HCT116 (cell line): ENCODE data around the gene YOD1. TPM values are rescaled to one million over a fixed set of nuclear protein-coding genes. Genes with fewer than 3 reads are reported as not detected.
A peak's percentile ranks its signal among the peaks of the same experiment; 100 is the strongest.

Experiments used
- ATAC-seq: fragments of 200-7000 bp; cut with Tn5 transposase; 2 replicates; pipeline ENCODE4 v1.9.1; 2020; ENCODE audit warnings: mild to moderate bottlenecking, moderate library complexity
- BruUV-seq: library from RNA; stranded (reverse); fragments of 400-500 nt; replicated peaks from 2 replicates; lab custom pipeline; 2021; lab: Mats Ljungman, UMichigan
- CTCF ChIA-PET: fragments of 300-600 bp; sonication (Branson Sonifier 250); formaldehyde crosslinking; loops from one replicate; lab custom pipeline; 2021; ENCODE audit warnings: antibody characterized with exemption; lab: Charles Lee
- POLR2A ChIA-PET: fragments of 300-600, 350-600 bp; sonication (Branson Sonifier 250); formaldehyde crosslinking; loops from one replicate; lab custom pipeline; 2021; ENCODE audit warnings: antibody characterized with exemption; lab: Charles Lee
- RAD21 ChIA-PET, 2 experiments: fragments of 300-600 bp; sonication (Branson Sonifier 250); formaldehyde crosslinking; loops; one replicate each; lab custom pipeline; 2023; ENCODE audit warnings: low total read pairs in 2 of 2; ENCODE audit not compliant: uncharacterized antibody in 2 of 2, unreplicated experiment in 2 of 2, low non-redundant PET in 1 of 2; lab: Charles Lee
- DNase-seq: peaks from one replicate; pipeline ENCODE4 v3.0.0-alpha.2; 2010; ENCODE audit warnings: low read depth, low spot score
- H2AFZ ChIP-seq: fragments of 200-600 bp; shearing (Covaris generic), sonication (generic); 2 replicates; pipeline ENCODE4 v1.6.1; 2017; ENCODE audit warnings: low read depth, mixed run types, mixed read lengths, antibody characterized with exemption, low read length; ENCODE audit not compliant: poor library complexity, severe bottlenecking
- H3K27ac ChIP-seq: 2 replicates; pipeline ENCODE4 v1.5.1; 2012; ENCODE audit warnings: low read depth, low read length
- H3K27me3 ChIP-seq: fragments of 200-600 bp; sonication (generic); 2 replicates; pipeline ENCODE4 v1.6.1; 2016; ENCODE audit warnings: mixed run types, low read length, mixed read lengths; ENCODE audit not compliant: insufficient read depth
- H3K36me3 ChIP-seq, 2 experiments: fragments of 200-500 bp in 1 of 2; fragments of 200-600 bp in 1 of 2; sonication (Bioruptor generic) in 1 of 2; sonication (generic) in 1 of 2; 2 replicates each; pipeline versions ENCODE4 v1.5.1 to v1.6.1; 2014 to 2016; ENCODE audit warnings: low read length in 2 of 2, inconsistent platforms in 1 of 2, mixed read lengths in 1 of 2, mixed run types in 1 of 2; ENCODE audit not compliant: insufficient read depth in 2 of 2, control insufficient read depth in 1 of 2
- H3K4me1 ChIP-seq, 2 experiments: fragments of 200-600 bp in 1 of 2; sonication (generic) in 1 of 2; 2 replicates each; pipeline versions ENCODE4 v1.5.1 to v1.6.1; 2012 to 2017; ENCODE audit warnings: low read length in 2 of 2, inconsistent platforms in 1 of 2, mild to moderate bottlenecking in 1 of 2, mixed read lengths in 1 of 2, mixed run types in 1 of 2, moderate library complexity in 1 of 2; ENCODE audit not compliant: insufficient read depth in 2 of 2, control insufficient read depth in 1 of 2
- H3K4me2 ChIP-seq: fragments of 200-600 bp; sonication (generic); 2 replicates; pipeline ENCODE4 v1.6.1; 2017; ENCODE audit warnings: mixed run types, low read length, mixed read lengths
- H3K4me3 ChIP-seq, 2 experiments: fragments of 200-600 bp in 1 of 2; sonication (generic) in 1 of 2; replicated peaks in 1 of 2; 2 replicates each; pipeline ENCODE4 v1.5.1; 2011 to 2016; ENCODE audit warnings: low read length in 2 of 2, control low read depth in 1 of 2, low read depth in 1 of 2, mild to moderate bottlenecking in 1 of 2, mixed read lengths in 1 of 2, mixed run types in 1 of 2
- H3K79me2 ChIP-seq: fragments of 200-600 bp; sonication (generic); 2 replicates; pipeline ENCODE4 v1.6.1; 2017; ENCODE audit warnings: mild to moderate bottlenecking, mixed run types, low read length, moderate library complexity, mixed read lengths; ENCODE audit not compliant: insufficient read depth
- H3K9ac ChIP-seq: fragments of 200-600 bp; sonication (generic); 2 replicates; pipeline ENCODE4 v1.6.1; 2016; ENCODE audit warnings: low read length, mixed read lengths
- H3K9me2 ChIP-seq: fragments of 200-600 bp; sonication (generic), shearing (Covaris generic); 2 replicates; pipeline ENCODE4 v1.6.1; 2017; ENCODE audit warnings: mixed run types, mild to moderate bottlenecking, moderate library complexity; ENCODE audit not compliant: insufficient read depth
- H3K9me3 ChIP-seq, 2 experiments: fragments of 200-500 bp in 1 of 2; fragments of 200-600 bp in 1 of 2; sonication (Bioruptor generic) in 1 of 2; sonication (generic) in 1 of 2; 2 replicates each; pipeline ENCODE4 v1.6.1; 2014 to 2017; ENCODE audit warnings: low read length in 2 of 2, mixed read lengths in 2 of 2, inconsistent platforms in 1 of 2, low read depth in 1 of 2, mild to moderate bottlenecking in 1 of 2, mixed run types in 1 of 2, moderate library complexity in 1 of 2; ENCODE audit not compliant: control insufficient read depth in 1 of 2, insufficient read depth in 1 of 2
- H4K20me1 ChIP-seq: fragments of 200-600 bp; sonication (generic), shearing (Covaris generic); 2 replicates; pipeline ENCODE4 v1.6.1; 2017; ENCODE audit warnings: mixed run types, mild to moderate bottlenecking, moderate library complexity; ENCODE audit not compliant: insufficient read depth
- CBX3 ChIP-seq: IDR thresholded peaks from 2 replicates; pipeline ENCODE4 v1.6.1; 2012; ENCODE audit warnings: low read depth
- CTCF ChIP-seq, 3 experiments: fragments of 200-600 bp in 1 of 3; sonication (generic) in 1 of 3; IDR thresholded peaks in 2 of 3; conservative IDR thresholded peaks in 1 of 3; 2 replicates each; pipeline ENCODE4 v1.5.1; 2012 to 2017; ENCODE audit warnings: low read depth in 2 of 3, low read length in 2 of 3, antibody characterized with exemption in 1 of 3, borderline replicate concordance in 1 of 3, control low read depth in 1 of 3, mild to moderate bottlenecking in 1 of 3, mixed read lengths in 1 of 3, mixed run types in 1 of 3, moderate library complexity in 1 of 3; ENCODE audit not compliant: insufficient read depth in 1 of 3
- FOSL1 ChIP-seq: IDR thresholded peaks from 2 replicates; pipeline ENCODE4 v1.6.1; 2012; ENCODE audit warnings: low read depth
- MAX ChIP-seq: IDR thresholded peaks from 2 replicates; pipeline ENCODE4 v1.6.1; 2012
- RAD21 ChIP-seq: IDR thresholded peaks from 2 replicates; pipeline ENCODE4 v1.6.1; 2012; ENCODE audit warnings: low read depth, mild to moderate bottlenecking
- TCF7L2 ChIP-seq: IDR thresholded peaks from 2 replicates; pipeline ENCODE4 v1.7.0; 2011; ENCODE audit warnings: borderline replicate concordance, inconsistent platforms; ENCODE audit not compliant: insufficient read depth, insufficient read length; ENCODE audit errors: extremely low read depth
- ZBTB33 ChIP-seq: IDR thresholded peaks from 2 replicates; pipeline ENCODE4 v1.6.1; 2011; ENCODE audit warnings: mild to moderate bottlenecking, low read length, moderate library complexity; ENCODE audit not compliant: insufficient replicate concordance; ENCODE audit errors: extremely low read depth
- intact Hi-C: fragments of 100-400 bp; cut with micrococcal nuclease; formaldehyde crosslinking; loops from 2 replicates; pipeline ENCODE4 v1.10.0; 2022
- total RNA-seq: library from RNA; stranded (reverse); gene quantifications from one replicate; pipeline ENCODE4 v1.2.1, GENCODE V29; 2021; ENCODE audit not compliant: unreplicated experiment

Gene YOD1
- total RNA-seq, 1 experiment from 2014 or later = 13.6 TPM

- BruUV-seq = no TSS peak
- Histone ChIP-seq H3K4me3 (no peak overlapping the region), H3K9ac (no peak overlapping the region), H3K27ac (no peak overlapping the region), H3K4me1 (peaks cover 27 to 63% of the 10 kb centered on the region in 2 experiments), H2AFZ (peak overlapping the region; percentile 92), H3K4me2 (peak overlapping the region; percentile 43), H3K79me2 (no peaks in the 10 kb centered on the region), H3K27me3 (no peaks in the 10 kb centered on the region), H4K20me1 (no peaks in the 10 kb centered on the region), H3K36me3 (no peaks in the 10 kb centered on the region), H3K9me2 (no peaks in the 10 kb centered on the region), H3K9me3 (no peaks in the 10 kb centered on the region; a peak in 1 of 4 replicates)
- RAD21 ChIA-PET = no interaction called here
- intact Hi-C loops = loop anchor here (2.0 kb wide), 1 partner anchor 46 kb away; the partner anchor contains the start of gene YOD1
- ATAC-seq (peak; percentile 79), DNase-seq (peak; percentile 74)
- POLR2A ChIA-PET = no interaction called here
- CTCF ChIA-PET = interaction anchor here (0.9 to 2.3 kb wide), 7 partner anchors 11 to 48 kb away, joined by 3 to 5 read pairs (median 3); partner anchors contain the start of genes C1orf116 and PFKFB2
- TF ChIP-seq CTCF (IDR thresholded peaks at IDR 0.05 in 2 of 3, conservative IDR thresholded peaks at IDR 0.05 in 1 of 3; ENCODE audit: borderline replicate concordance in 1 of 3, insufficient read depth in 1 of 3, low read depth in 2 of 3, low read length in 2 of 3) = peak; percentile 63 to 90 (median 87); a peak in 5 of 6 replicates
- TF ChIP-seq CBX3 = peak; percentile 82
- TF ChIP-seq FOSL1 = peak; percentile 13; the same call in 1 of the 2 replicates
- TF ChIP-seq MAX = peak; percentile 37; the same call in 1 of the 2 replicates
- TF ChIP-seq TCF7L2 = no peak
- TF ChIP-seq ZBTB33 = no peak
- peak; percentile 52 for TF ChIP-seq RAD21
Observed at GRCh38 chr1:207004931-207005830, 45.8 kb downstream of the YOD1 start.
